Adrenal gland (tissue), 12 donors: Measurements from ENCODE around the gene TRIB2. TPM values are rescaled to one million over a fixed set of nuclear protein-coding genes. Genes with fewer than 3 reads are reported as not detected.

Experiments used
- DNase-seq, 7 donors: peaks; one replicate each; pipeline ENCODE4 v3.0.0-alpha.2; 2019 to 2020
- H3K27ac ChIP-seq, 5 donors: fragments of 200-600 bp; sonication (generic) in 4 of 5; 1 replicate in 3 of 5; 2 replicates in 2 of 5; pipeline versions ENCODE4 v1.5.1 to v1.8.0; 2016 to 2020; ENCODE audit warnings: mild to moderate bottlenecking in 1 of 5
- H3K27me3 ChIP-seq: fragments of 200-600 bp; 2 replicates; pipeline ENCODE4 v1.8.0; 2021
- H3K36me3 ChIP-seq, 2 donors: fragments of 200-600 bp; replicated peaks in 1 of 2; 1 replicate in 1 of 2; 2 replicates in 1 of 2; pipeline versions ENCODE4 v1.5.1 to v1.8.0; 2018 to 2022
- H3K4me1 ChIP-seq, 2 donors: fragments of 200-600 bp; replicated peaks in 1 of 2; 1 replicate in 1 of 2; 2 replicates in 1 of 2; pipeline versions ENCODE4 v1.5.1 to v1.8.0; 2018 to 2021
- H3K4me3 ChIP-seq, 4 donors: fragments of 200-600 bp; sonication (generic) in 3 of 4; one replicate each; pipeline ENCODE4 v1.5.1; 2016 to 2018
- H3K9me3 ChIP-seq, 3 donors: fragments of 200-600 bp; sonication (generic) in 1 of 3; replicated peaks in 1 of 3; 1 replicate in 2 of 3; 2 replicates in 1 of 3; pipeline versions ENCODE4 v1.5.1 to v1.8.0; 2016 to 2021
- POLR2A ChIP-seq, 2 donors: fragments of 450-650 bp; IDR thresholded peaks; one replicate each; pipeline ENCODE4 v1.6.1; 2017; ENCODE audit warnings: antibody characterized with exemption in 2 of 2, mild to moderate bottlenecking in 2 of 2, moderate library complexity in 1 of 2
- WGBS, 4 donors: extraction: QIAGEN DNeasy Blood & Tissue Kit in 2 of 4; methylation state at CpG; one replicate each; pipeline versions ENCODE4 v1.1.5 to v1.1.7; 2013 to 2017; 5-methylcytosine and 5-hydroxymethylcytosine counted together
- intact Hi-C, 2 donors: fragments of 100-400 bp; cut with DNase I; formaldehyde crosslinking; loops; one replicate each; pipeline versions ENCODE4 v1.14.1 to v1.15.0; 2022 to 2023
- microRNA-seq, 3 donors: library from miRNA; unstranded; fragments of <30 nt; microRNA quantifications; one replicate each; pipeline ENCODE4, GENCODE V29; 2017 to 2020
- polyA plus RNA-seq, 3 donors: library from polyadenylated mRNA; stranded (reverse); fragments of 200-250 nt in 2 of 3; fragments of 350-450 nt in 1 of 3; fragmentation: Illumina TruSeq in 1 of 3; extraction: RNeasy Lipid Tissue Mini Kit (QIAGEN cat#74804) in 1 of 3; gene quantifications; one replicate each; pipeline ENCODE4 v1.2.3, GENCODE V29; 2013 to 2014
- small RNA-seq, 2 donors: library from RNA; depleted of rRNA; stranded (forward); fragments of <200 nt; gene quantifications; one replicate each; pipeline ENCODE3, GENCODE V24; 2016
- total RNA-seq, 9 donors: library from RNA; depleted of rRNA in 4 of 9; stranded (reverse); fragments of >200 nt in 4 of 9; fragments of 120-200 nt in 1 of 9; fragmentation: NEBNext Ultra II Directional in 1 of 9; extraction: Animal tissue kit (Norgen Biotek cat#: 25700) in 1 of 9; gene quantifications; one replicate each; pipeline versions ENCODE4 v1.1.0 to v1.2.4, GENCODE V29; 2013 to 2023
- TF ChIP-seq, protein P1 (sequence below), 6 experiments: fragments of 450-650 bp in 4 of 6; fragments of 200-600 bp in 2 of 6; sonication (generic) in 1 of 6; IDR thresholded peaks; 1 replicate in 5 of 6; 2 replicates in 1 of 6; pipeline versions ENCODE4 v1.5.1 to v1.8.0; 2016 to 2021; ENCODE audit warnings: antibody characterized with exemption in 6 of 6, mild to moderate bottlenecking in 2 of 6, moderate library complexity in 1 of 6
- donor health status: healthy with polysubstance abuse.
- donor health status: Bipolar disorder and iron deficiency.
- donor health status: DM: yes; HTN: yes; CAD: no.
- donor health status: DM: no; HTN: no; CAD: no.
- donor health status: DM: no; HTN: no; CAD: no.
- donor health status: DM: yes; HTN: yes; CAD: no.

TRIB2 gene
- total and polyA plus RNA-seq, 12 donors = 35.5 to 263 (median 112) TPM

DNA sequence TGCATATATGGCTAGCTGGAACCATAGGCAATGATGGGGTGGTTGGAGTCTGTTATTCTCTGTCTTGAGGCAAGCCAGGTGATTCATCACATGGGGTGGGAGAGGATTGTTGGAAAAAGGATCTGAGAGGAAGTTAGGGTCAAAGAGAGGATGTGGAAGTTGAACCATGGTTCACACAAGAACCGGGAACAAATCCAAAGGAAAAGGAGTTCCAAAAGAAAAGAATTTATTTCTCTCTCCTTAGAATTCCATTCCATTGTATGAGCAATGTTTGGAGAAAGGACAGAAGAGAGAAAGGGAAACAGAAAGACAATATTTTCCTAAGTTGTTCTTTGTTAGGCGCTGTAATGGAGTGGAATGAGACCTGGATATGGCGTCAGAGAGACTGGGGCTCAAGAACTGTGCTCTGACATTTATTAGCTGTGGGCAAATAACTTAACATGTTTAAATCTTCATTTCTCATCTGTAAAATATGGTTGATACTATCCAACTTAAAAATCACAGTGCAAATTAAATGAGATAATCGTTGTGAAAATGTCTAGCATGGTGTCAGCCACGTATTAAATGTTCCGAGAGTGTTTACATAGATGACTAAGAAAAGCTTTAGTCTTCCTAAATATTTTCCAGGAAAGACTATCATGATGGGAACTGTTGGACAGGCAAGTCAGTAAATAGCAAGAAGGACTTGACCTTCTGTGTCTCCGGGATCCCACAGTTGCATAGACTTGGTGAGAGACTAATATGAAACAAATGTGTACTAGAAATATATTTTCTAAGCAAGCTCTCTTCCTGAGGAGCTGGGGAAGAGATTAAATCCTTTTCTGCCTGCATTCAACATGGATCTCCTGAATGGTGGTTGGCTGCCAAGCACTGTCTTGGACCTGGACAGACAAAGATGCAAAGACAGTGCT lies 71.4 kb downstream of the TRIB2 start:
- 58 to 71% (median 65%) methylated on average over 7 of the region's 7 CpGs for WGBS, 4 donors
- Histone ChIP-seq H3K9me3 (no peaks in the 10 kb centered on the region), H3K27me3 (no peaks in the 10 kb centered on the region), H3K4me1 (no peaks in the 10 kb centered on the region), H3K36me3 (no peaks in the 10 kb centered on the region), H3K27ac (peak overlapping the region in 3 of 5 donors; percentile 59 to 84 (median 64)), H3K4me3 (peak overlapping the region in 1 of 4 donors; percentile 21)
- peak in 1 of 7 donors; percentile 18 for DNase-seq
- TF ChIP-seq, protein P1, sequence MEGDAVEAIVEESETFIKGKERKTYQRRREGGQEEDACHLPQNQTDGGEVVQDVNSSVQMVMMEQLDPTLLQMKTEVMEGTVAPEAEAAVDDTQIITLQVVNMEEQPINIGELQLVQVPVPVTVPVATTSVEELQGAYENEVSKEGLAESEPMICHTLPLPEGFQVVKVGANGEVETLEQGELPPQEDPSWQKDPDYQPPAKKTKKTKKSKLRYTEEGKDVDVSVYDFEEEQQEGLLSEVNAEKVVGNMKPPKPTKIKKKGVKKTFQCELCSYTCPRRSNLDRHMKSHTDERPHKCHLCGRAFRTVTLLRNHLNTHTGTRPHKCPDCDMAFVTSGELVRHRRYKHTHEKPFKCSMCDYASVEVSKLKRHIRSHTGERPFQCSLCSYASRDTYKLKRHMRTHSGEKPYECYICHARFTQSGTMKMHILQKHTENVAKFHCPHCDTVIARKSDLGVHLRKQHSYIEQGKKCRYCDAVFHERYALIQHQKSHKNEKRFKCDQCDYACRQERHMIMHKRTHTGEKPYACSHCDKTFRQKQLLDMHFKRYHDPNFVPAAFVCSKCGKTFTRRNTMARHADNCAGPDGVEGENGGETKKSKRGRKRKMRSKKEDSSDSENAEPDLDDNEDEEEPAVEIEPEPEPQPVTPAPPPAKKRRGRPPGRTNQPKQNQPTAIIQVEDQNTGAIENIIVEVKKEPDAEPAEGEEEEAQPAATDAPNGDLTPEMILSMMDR (IDR thresholded peaks at IDR 0.05) = no peak
- TF ChIP-seq POLR2A (IDR thresholded peaks at IDR 0.05) = no peak
- intact Hi-C loops = no loop called here

DNA sequence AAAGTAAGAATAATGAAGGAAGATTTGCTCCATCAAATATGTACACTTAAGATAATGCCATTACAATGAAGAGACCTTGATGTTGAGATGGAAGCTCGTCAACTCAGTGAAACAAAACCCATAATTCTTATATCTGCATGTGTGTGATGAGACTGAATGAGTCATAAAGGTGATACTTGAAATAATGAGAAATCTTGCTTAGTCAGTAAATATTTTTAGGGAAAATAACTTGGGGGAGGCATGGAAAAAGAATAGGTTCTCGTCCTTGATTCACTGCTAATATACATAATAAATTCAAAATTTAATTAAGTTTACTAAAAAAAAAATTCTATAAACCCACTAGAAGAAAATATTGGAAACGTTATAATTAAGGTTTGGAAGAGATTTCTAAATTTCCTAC lies 75.2 kb downstream of the TRIB2 start:
- H3K4me1 ChIP-seq = no peaks in the 10 kb centered on the region
- no peak for DNase-seq
- intact Hi-C loops = no loop called here
- H3K4me3 ChIP-seq = no peak overlapping the region
- 85 to 93% (median 89%) methylated on average over 3 of the region's 3 CpGs for WGBS, 4 donors
- TF ChIP-seq, protein P1 (IDR thresholded peaks at IDR 0.05) = no peak
- TF ChIP-seq POLR2A (IDR thresholded peaks at IDR 0.05) = no peak
- no peaks in the 10 kb centered on the region for H3K9me3 ChIP-seq
- no peaks in the 10 kb centered on the region for H3K36me3 ChIP-seq
- no peak overlapping the region for H3K27ac ChIP-seq
- no peaks in the 10 kb centered on the region for H3K27me3 ChIP-seq

Small RNA genes within 50 kb of the gene (microRNA-seq; reads per million reads assigned to microRNA genes)
- 0 to 0.28 (median 0) reads per million in 3 donors for gene MIR3125

Small RNA genes within 50 kb of the gene (small RNA-seq; reads per million reads assigned to genes)
- 0 to 0.08 reads per million in 2 donors for gene MIR3125
